H1 (cell line): ENCODE data around the gene IRS1. TPM values are rescaled to one million over a fixed set of nuclear protein-coding genes. Genes with fewer than 3 reads are reported as not detected.

ENCODE experiments used
- ATF2 ChIP-seq: IDR thresholded peaks from 2 replicates; pipeline ENCODE4 v1.6.1; 2012; ENCODE audit warnings: low read length, inconsistent platforms
- HDAC6 ChIP-seq: IDR thresholded peaks from one replicate; pipeline ENCODE4 v1.7.1; 2012; ENCODE audit warnings: low read depth, mild to moderate bottlenecking, inconsistent platforms, low read length, moderate library complexity
- SIX5 ChIP-seq: IDR thresholded peaks from 2 replicates; pipeline ENCODE4 v1.6.1; 2011; ENCODE audit warnings: mild to moderate bottlenecking, low read depth, low read length
- polyA plus RNA-seq, 7 experiments: library from polyadenylated mRNA; depleted of rRNA in 3 of 7; stranded (reverse) in 5 of 7; unstranded in 2 of 7; fragments of >200 nt in 5 of 7; fragments of 200-250 nt in 2 of 7; gene quantifications; 1 replicate in 5 of 7; 2 replicates in 1 of 7; 4 replicates in 1 of 7; pipeline versions ENCODE4 v1.2.1 to v1.2.3, GENCODE V29; 2011 to 2013; ENCODE audit warnings: missing spikeins in 2 of 7, mixed read lengths in 2 of 7
- total RNA-seq: library from RNA; stranded (reverse); fragmentation: NEBNext Ultra II Directional; extraction: Animal tissue kit (Norgen Biotek cat#: 25700); gene quantifications from 2 replicates; pipeline ENCODE4 v1.2.1, GENCODE V29; 2021

Gene IRS1
- total and polyA plus RNA-seq, 2 of the 8 experiments (the other 6 are each of a cell fraction or from before 2014, with no cell fraction given) = 9.1 to 26.9 TPM

GRCh38 chr2:226730481-226730880 is 69.1 kb downstream of the IRS1 start (continued):
- no peak for TF ChIP-seq HDAC6
- TF ChIP-seq SIX5 = no peak
- no peak for TF ChIP-seq ATF2
